Cardiac septum (tissue), 1 donor: ENCODE results near the gene SLC41A3. TPM values are rescaled to one million over a fixed set of nuclear protein-coding genes. Genes with fewer than 3 reads are reported as not detected.

Experiments
- DNase-seq: peaks from one replicate; pipeline ENCODE4 v3.0.0-alpha.2; 2020; ENCODE audit warnings: low spot score
- intact Hi-C: fragments of 100-400 bp; cut with DNase I; formaldehyde crosslinking; loops from one replicate; pipeline ENCODE4 v1.14.0; 2022
- total RNA-seq: library from RNA; stranded (reverse); fragmentation: NEBNext Ultra II Directional; extraction: Animal tissue kit (Norgen Biotek cat#: 25700); gene quantifications from one replicate; pipeline ENCODE4 v1.2.1, GENCODE V29; 2021
- donor health status: DM: no; HTN: no; CAD: no.

Gene SLC41A3
- total RNA-seq, 1 donor from 2014 or later, result 35.6 TPM

- peak; percentile 39 for DNase-seq
- intact Hi-C loops, result no loop called here
These were observed 40.4 kb upstream of the SLC41A3 start for GRCh38 chr3:126124148-126124868.

- intact Hi-C loops, result no loop called here
- DNase-seq, result no peak
These were observed 37.7 kb upstream of the SLC41A3 start for GRCh38 chr3:126121632-126122031.

DNA sequence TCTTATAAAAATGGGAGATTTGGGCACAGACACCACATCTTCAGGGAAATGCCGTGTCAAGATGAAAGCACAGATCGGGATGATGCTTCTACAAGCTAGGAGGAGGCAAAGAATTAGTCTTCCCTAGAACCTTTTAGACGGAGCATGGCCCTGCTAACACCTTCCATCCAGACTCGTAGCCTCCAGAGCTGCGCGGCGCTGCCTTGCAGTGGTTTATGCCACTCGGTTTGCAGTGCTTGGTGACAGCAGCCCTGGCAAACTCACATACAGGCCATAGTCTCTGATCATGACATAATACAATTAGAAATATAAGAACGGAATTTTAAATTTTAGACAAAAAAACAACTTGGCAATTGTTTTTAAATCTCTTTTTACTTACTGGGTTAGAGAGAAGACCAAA is 37.1 kb upstream of the SLC41A3 start:
- DNase-seq, result no peak
- intact Hi-C loops, result no loop called here

GRCh38 chr3:126119976-126120375 is 36.1 kb upstream of the SLC41A3 start:
- intact Hi-C loops, result no loop called here
- DNase-seq, result no peak

DNA sequence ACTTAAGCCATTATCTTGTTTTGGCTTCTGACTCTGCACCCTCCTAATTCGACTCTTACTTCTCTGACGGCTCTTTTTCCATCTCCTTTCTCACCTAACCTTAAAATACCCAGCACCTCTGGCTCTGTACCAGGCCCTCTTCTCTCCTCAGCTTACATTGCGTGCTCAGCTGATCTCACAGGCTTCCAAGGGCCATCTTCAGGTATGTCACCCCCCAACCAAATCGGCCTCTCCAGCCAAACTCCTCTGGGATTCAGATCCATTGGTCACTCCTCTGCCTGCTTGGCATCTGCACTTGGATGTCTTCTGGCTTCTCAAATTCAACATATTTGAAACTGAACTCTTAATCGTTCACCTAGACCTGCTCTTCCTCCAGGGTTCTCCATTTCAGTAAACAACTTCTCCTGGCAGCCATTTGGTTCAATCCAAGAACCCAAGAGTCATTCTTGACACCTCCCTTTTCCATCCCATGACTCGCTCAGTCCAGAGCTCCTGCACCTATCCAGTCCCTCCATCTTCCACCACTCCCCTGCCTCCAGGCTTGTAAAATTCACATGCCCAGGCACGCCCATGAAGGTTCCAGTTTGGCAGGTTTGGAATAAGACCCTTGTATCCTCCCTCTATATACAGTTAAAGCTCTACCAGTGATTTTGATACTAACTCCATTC is 35.2 kb upstream of the SLC41A3 start:
- DNase-seq, result peak; percentile 50
- intact Hi-C loops, result no loop called here

DNA sequence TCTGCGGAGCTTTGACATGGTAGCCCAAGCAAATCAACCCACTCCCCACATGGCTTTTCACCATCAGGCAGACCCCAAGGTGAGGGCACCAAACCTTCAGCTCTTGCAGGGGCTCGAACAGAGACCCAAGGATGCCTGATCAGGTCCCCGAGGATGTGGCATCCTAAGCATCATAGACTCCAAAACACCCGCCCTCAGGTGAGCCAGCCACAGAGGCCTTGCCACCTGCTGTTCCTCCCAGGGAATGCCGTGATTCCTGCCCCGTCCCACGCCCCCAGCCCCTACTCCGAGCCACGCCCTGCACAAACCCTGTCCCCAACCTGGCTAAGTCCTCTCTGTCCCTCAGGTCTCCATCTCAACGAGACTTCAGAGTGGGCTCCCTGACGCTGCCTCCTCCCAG is 34.7 kb upstream of the SLC41A3 start:
- intact Hi-C loops, result no loop called here
- peak; percentile 69 for DNase-seq

DNA sequence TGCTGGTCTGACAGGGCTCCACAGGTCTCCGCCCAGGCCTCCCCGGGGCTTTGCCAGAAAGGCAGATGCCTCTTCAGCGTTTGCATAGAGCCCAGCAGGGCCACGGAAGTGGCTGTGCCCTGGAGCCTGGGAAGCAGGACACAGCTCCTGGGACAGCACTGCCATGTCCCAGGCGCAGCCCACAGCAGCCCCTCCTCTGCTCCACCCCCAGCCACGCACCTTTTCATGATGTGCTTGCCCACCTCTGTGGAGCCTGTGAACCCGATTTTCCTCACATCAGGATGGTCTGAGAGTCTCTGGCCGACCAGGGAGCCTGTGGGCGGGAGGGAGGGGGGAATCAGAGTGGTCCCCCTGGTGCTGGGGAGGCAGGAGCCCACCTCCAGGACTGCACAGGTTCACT is 33.9 kb upstream of the SLC41A3 start:
- intact Hi-C loops, result no loop called here
- DNase-seq, result peak; percentile 63

DNA sequence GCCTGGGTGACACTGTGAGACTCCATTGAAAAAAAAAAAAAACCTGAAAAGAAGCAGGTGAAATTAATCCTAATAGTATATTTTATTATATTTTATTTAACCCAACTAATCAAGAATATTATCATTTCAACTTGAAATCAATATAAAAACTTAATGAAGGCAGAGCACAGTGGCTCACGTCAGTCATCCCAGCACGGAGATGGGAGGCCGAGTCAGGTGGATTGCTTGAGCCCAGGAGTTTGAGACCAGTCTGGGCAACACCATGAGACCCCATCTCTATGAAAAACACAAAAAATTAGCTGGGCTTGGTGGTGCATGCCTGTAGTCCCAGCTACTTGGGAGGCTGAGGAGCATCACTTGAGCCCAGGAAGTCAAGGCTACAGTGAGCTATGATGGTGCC is 33.3 kb upstream of the SLC41A3 start:
- DNase-seq, result no peak
- intact Hi-C loops, result no loop called here

DNA sequence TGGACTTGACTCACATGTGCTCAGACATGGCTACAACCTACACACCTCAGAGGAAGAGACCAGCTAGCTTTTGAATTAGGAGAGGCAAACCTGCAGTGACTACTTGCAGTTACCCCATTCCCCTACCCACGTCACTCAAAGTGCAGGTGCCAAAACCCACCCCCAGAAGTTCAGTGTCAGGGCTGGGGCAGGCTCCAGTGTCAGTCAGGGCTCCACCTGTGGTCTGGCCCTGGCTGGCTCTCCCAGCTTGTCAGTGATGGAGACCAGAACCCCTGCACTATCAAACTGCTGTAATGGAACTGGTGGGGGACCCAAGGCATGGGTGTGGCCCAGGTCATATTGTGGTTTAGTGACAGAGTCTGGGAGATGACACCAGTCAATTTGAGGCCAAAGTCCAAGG is 32.6 kb upstream of the SLC41A3 start:
- peak; percentile 69 for DNase-seq
- intact Hi-C loops, result no loop called here

DNA sequence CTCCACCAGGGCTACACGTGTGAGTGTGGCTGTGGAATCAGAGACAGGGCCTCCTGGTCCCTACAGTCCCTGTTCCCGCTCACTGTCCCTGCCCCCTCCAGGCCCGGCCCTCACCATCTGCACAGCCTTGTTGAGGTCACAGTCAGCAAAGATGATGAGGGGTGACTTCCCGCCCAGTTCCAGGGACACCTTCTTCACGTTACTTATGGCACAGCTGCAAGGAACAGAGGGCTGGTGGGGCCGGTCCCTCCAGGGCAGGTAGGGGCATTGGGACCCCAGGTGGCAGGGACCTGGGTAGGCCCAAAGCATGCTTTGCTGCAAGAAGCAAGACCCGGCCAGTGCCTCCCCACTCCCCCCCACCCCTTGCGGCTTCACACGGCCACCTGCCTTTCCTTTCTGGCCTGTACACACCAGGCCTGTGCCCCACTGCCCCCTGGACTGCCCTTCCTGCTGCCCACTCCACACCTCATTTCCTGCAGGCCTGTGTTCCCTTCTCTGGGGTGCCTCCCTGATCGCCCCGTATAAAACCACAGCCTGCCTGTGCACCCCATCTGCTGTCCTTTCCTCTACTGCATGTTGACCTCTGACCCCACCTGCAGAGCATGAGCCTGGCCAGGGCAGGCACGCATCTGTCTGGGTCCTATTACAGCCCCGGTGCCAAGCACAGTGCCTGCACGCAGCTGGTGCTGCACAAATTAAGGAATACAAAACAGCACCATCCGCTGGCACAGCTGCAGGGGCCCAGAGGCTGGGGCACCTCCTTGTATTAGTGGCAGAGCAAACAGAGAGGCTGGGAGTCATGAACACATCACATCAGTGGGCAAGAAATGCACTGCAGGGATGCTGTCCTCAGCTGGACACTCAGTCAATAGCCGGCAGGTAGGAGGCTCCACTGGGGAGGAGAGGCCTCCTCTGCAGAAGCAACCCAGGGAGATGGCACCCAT is 30.8 kb upstream of the SLC41A3 start:
- peak; percentile 72 for DNase-seq
- intact Hi-C loops, result no loop called here

DNA sequence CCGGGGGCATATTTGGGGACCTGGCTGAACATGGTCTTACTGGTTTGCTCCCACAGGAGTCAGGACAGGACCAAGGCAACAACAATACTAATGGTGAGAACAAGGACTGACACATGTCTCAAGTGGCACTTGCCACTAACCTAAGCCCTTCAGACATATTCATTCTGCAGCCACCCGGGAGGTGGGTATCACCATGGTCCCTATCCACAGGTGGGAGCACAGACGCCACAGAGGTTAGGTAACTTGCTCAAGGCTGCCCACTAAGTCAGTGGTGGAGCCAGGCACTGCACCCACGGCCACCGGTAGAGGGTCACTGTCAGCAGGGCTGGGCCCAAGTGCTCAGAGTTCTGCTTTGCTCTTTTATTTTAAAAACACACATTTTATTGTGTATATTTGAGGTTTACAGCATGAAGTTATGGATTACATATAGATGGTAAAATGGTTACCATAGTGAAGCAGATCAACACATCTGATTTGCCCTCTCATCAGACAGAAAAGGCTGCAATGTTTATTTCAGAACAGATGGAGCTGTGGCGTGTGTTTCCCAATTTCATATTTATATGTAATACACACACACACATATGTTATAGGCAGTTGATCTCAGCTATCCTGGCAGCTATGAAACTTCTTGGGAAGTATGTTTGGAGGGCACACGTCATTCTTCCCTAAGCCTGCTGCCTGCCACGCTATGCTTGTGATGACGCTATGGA is 30.0 kb upstream of the SLC41A3 start:
- intact Hi-C loops, result no loop called here

GRCh38 chr3:126113238-126113555 is 29.3 kb upstream of the SLC41A3 start:
- peak; percentile 61 for DNase-seq
- intact Hi-C loops, result no loop called here

More for the DNA sequence above, 30.0 kb upstream of the SLC41A3 start:
- peak; percentile 63 for DNase-seq

DNA sequence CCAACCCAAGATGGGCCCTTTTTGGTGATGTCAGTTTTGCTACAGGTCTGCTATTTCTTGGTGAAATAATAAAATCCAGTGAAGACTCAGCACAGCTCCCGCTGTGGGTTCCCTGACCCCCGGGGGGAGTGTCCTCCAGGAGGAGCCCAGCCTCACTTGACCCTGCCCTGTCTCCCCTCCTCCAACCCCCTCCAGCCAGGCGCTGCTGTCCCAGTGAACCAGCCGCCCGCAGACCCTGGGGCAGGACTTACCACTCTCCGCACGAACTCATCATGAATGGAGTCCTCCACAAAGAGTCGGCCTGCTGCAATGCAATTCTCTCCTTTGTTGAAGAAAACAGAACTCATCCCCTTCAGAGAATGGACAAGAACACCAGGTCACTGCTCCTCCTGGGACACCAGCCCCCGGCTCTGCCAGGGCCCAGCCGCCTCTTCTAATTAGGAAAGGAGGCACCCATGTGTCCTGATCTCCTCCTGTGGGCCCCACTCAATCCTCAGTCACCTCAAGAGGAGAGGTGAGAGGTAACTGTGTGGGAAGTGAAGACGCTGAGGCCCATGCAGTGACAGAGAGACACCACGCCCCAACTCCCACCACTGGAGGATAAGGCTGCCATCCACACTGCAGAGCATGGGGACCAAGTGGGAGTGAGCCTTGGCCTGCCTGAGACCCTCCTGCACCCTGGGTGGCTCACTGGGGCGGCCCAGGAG is 28.8 kb upstream of the SLC41A3 start:
- intact Hi-C loops, result no loop called here
- DNase-seq, result peak; percentile 44

GRCh38 chr3:126111566-126112475 is 27.9 kb upstream of the SLC41A3 start:
- DNase-seq, result peak; percentile 61
- intact Hi-C loops, result no loop called here

DNA sequence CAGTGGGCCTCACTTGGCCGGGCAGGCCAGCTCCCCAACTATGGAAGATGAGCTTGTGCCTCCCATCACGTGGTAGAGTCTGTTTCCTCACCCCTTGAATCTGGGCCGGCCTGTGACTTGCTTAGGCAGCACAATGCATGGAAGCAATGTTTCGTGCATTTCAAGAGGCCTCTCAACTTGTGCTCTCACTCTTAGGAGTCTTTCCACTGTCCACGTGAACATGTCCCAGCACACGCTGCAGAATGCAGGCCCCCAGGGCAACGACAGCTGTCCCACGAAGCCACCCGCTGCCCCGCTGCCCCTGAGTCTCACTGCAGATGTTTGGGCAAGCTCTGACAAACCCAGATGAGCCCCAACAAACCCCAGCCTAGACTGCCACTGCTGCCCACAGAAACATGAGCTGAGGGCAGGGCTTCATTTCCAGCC is 27.2 kb upstream of the SLC41A3 start:
- intact Hi-C loops, result no loop called here
- DNase-seq, result no peak

DNA sequence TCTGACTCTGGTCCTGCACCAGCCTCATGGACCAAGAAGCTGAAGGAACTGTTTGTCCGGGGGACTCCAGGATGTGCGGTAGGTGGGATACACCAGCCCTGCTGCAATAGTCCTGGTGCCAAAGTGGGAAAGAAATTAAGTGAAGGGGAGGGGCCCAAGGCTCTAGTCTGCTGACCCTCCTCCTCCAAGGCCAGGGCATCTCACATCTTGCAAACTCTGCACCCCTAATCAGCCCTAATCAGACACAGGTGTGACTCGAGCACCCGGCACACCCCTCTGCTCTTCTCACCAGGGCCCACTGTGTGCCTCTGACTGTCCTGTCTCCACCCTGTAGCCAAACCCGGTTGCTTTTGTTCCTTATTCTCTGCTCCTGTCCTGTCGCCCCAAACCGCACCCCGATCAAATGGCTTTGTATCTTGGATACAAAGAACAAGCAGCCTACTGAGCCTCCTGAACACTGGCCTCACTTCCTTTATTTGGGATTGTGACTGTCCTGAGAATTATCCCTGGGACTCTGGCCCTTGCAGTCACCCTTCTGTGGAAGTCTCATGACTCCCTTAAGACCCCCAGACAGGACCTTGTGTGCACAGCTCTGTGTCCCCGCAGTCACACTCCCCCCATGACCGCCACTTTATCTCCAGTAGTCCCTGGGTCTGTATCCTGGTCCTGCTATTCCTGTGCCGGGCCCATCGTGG is 26.7 kb upstream of the SLC41A3 start:
- peak; percentile 27 for DNase-seq
- intact Hi-C loops, result no loop called here

GRCh38 chr3:126109880-126110235 is 25.9 kb upstream of the SLC41A3 start:
- intact Hi-C loops, result no loop called here
- peak; percentile 57 for DNase-seq
